B cell (primary cell): ENCODE data around the gene GASK1A. TPM values are rescaled to one million over a fixed set of nuclear protein-coding genes. Genes with fewer than 3 reads are reported as not detected.
"Not testable (repeated sequence)": the region's sequence is repeated elsewhere in the genome, so short reads cannot be mapped to it uniquely, and the experiment has no call there.

Experiments used
- ATAC-seq: fragments of 200-7000 bp; cut with Tn5 transposase; one replicate; pipeline ENCODE4 v1.10.0; 2021; ENCODE audit warnings: low read depth, mild to moderate bottlenecking, moderate number of reproducible peaks, moderate library complexity
- CTCF ChIA-PET: fragments of 350-600 bp; sonication (Branson Sonifier 250); formaldehyde crosslinking; loops from one replicate; lab custom pipeline; 2021; ENCODE audit warnings: antibody characterized with exemption, inconsistent platforms; lab: Charles Lee
- POLR2A ChIA-PET: fragments of 350-600 bp; sonication (Branson Sonifier 250); formaldehyde crosslinking; loops from one replicate; lab custom pipeline; 2021; ENCODE audit warnings: antibody characterized with exemption; lab: Charles Lee
- DNase-seq: peaks from one replicate; pipeline ENCODE4 v3.0.0; 2013
- H2AFZ ChIP-seq: 2 replicates; pipeline ENCODE4 v1.6.1; 2012; ENCODE audit warnings: mild to moderate bottlenecking, low read depth, low read length; ENCODE audit not compliant: insufficient read depth, poor library complexity, severe bottlenecking
- H3K27ac ChIP-seq, 2 donors: 1 replicate in 1 of 2; 2 replicates in 1 of 2; pipeline ENCODE4 v1.5.1; 2012 to 2013; ENCODE audit warnings: low read length in 2 of 2, mild to moderate bottlenecking in 2 of 2, moderate library complexity in 1 of 2
- H3K27me3 ChIP-seq, 4 experiments: fragments of 200-600 bp in 1 of 4; sonication (generic) in 1 of 4; replicated peaks in 1 of 4; 1 replicate in 2 of 4; 2 replicates in 2 of 4; pipeline versions ENCODE4 v1.6.1 to v1.7.0; 2013 to 2016; ENCODE audit warnings: low read length in 3 of 4, mild to moderate bottlenecking in 2 of 4, mixed read lengths in 1 of 4, moderate library complexity in 1 of 4; ENCODE audit not compliant: insufficient read depth in 4 of 4, control insufficient read depth in 3 of 4; ENCODE audit errors: control extremely low read depth in 1 of 4
- H3K36me3 ChIP-seq, 2 experiments: replicated peaks in 1 of 2; 1 replicate in 1 of 2; 2 replicates in 1 of 2; pipeline versions ENCODE4 v1.6.1 to v1.7.1; 2013; ENCODE audit warnings: low read length in 1 of 2; ENCODE audit not compliant: insufficient read depth in 2 of 2, control insufficient read depth in 1 of 2; ENCODE audit errors: control extremely low read depth in 1 of 2, extremely low read depth in 1 of 2
- H3K4me1 ChIP-seq, 2 donors: fragments of 200-600 bp in 1 of 2; sonication (generic) in 1 of 2; 1 replicate in 1 of 2; 2 replicates in 1 of 2; pipeline versions ENCODE4 v1.5.1 to v1.6.1; 2013 to 2017; ENCODE audit warnings: low read length in 2 of 2; ENCODE audit not compliant: control insufficient read depth in 2 of 2, insufficient read depth in 2 of 2
- H3K4me2 ChIP-seq: replicated peaks from 2 replicates; pipeline ENCODE3; 2012; ENCODE audit warnings: mild to moderate bottlenecking, low read depth, low read length; ENCODE audit not compliant: poor library complexity, severe bottlenecking
- H3K4me3 ChIP-seq, 5 experiments: fragments of 200-600 bp in 1 of 5; sonication (generic) in 1 of 5; 1 replicate in 3 of 5; 2 replicates in 2 of 5; pipeline versions ENCODE4 v1.5.1 to v1.7.0; 2011 to 2016; ENCODE audit warnings: low read length in 4 of 5, mild to moderate bottlenecking in 4 of 5, low read depth in 2 of 5, control low read depth in 1 of 5, moderate library complexity in 1 of 5; ENCODE audit not compliant: insufficient read depth in 1 of 5; ENCODE audit errors: control extremely low read depth in 1 of 5, extremely low read depth in 1 of 5
- H3K79me2 ChIP-seq: fragments of 200-600 bp; sonication (generic); one replicate; pipeline ENCODE4 v1.6.0; 2016; ENCODE audit warnings: low read length; ENCODE audit not compliant: control insufficient read depth, insufficient read depth
- H3K9ac ChIP-seq: fragments of 200-600 bp; sonication (generic); 2 replicates; pipeline ENCODE4 v1.6.1; 2017; ENCODE audit warnings: mild to moderate bottlenecking, low read length, moderate library complexity
- H3K9me3 ChIP-seq, 3 donors: one replicate each; pipeline versions ENCODE4 v1.6.1 to v1.7.1; 2013; ENCODE audit warnings: low read length in 2 of 3; ENCODE audit not compliant: control insufficient read depth in 2 of 3, insufficient read depth in 1 of 3; ENCODE audit errors: control extremely low read depth in 1 of 3
- H4K20me1 ChIP-seq: 2 replicates; pipeline ENCODE4 v1.6.0; 2012; ENCODE audit warnings: mild to moderate bottlenecking, low read length; ENCODE audit not compliant: insufficient read depth, control insufficient read depth, poor library complexity, severe bottlenecking
- H3K27ac Mint-ChIP-seq: one replicate; pipeline ENCODE4 v1.8.0; 2021; ENCODE audit warnings: mixed read lengths
- H3K27me3 Mint-ChIP-seq: one replicate; pipeline ENCODE4 v1.8.0; 2021; ENCODE audit warnings: mixed read lengths
- H3K4me1 Mint-ChIP-seq: one replicate; pipeline ENCODE4 v1.8.0; 2021; ENCODE audit warnings: mixed read lengths
- H3K4me3 Mint-ChIP-seq: one replicate; pipeline ENCODE4 v1.8.0; 2021; ENCODE audit warnings: mixed read lengths
- H3K9me3 Mint-ChIP-seq: one replicate; pipeline ENCODE4 v1.8.0; 2022; ENCODE audit warnings: mixed read lengths; ENCODE audit not compliant: insufficient read depth
- EZH2 ChIP-seq: IDR thresholded peaks from 2 replicates; pipeline ENCODE4 v1.6.1; 2012; ENCODE audit warnings: borderline replicate concordance, low read depth, mild to moderate bottlenecking, moderate library complexity, low read length; ENCODE audit not compliant: insufficient read depth, poor library complexity, severe bottlenecking
- whole genome bisulfite sequencing: methylation state at CpG from one replicate; pipeline ENCODE4 v1.1.5; 2013; ENCODE audit warnings: missing lambda C conversion rate; ENCODE audit not compliant: insufficient coverage; 5-methylcytosine and 5-hydroxymethylcytosine counted together
- intact Hi-C: fragments of 100-400 bp; cut with micrococcal nuclease; formaldehyde crosslinking; loops from one replicate; pipeline ENCODE4 v1.10.0; 2022
- polyA plus RNA-seq: library from polyadenylated mRNA; depleted of rRNA; stranded (reverse); fragments of >200 nt; gene quantifications from 2 replicates; pipeline ENCODE4 v1.2.3, GENCODE V29; 2012
- total RNA-seq, 2 donors: library from RNA; stranded (reverse); fragments of 120-200 nt in 1 of 2; gene quantifications; 1 replicate in 1 of 2; 2 replicates in 1 of 2; pipeline versions ENCODE4 v1.2.3 to v1.2.4, GENCODE V29; 2013 to 2022
- TF ChIP-seq, protein P1 (sequence below): fragments of 200-600 bp; IDR thresholded peaks from one replicate; pipeline ENCODE4 v1.8.0; 2022; ENCODE audit warnings: antibody characterized with exemption, mild to moderate bottlenecking

Gene GASK1A
- total and polyA plus RNA-seq, 2 donors (not counting 1 experiment from before 2014, with no cell fraction given), result not detected

DNA sequence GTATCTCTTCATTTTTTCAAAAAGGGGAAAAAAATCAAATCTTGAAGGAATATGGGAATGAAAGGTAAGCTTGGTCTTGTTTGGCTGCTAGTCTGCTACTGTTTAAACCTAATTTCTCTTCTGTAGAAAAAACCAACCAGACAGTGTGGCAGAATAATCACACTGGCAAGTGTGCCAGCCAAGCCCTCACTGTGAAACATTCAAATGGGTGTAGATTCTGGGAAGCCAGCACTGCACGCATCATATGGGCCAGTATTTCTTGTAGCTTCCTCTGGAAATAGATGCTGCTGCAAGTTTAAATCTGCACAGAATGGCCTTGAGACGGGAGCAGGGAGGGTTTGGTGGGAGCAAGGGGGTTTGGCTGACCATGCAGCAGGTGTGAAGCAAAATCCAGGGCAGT lies 64.7 kb downstream of the GASK1A start:
- ChIA-PET POLR2A (no interaction called here), CTCF (no interaction called here)
- Histone ChIP-seq H3K9ac (no peak overlapping the region), H3K9me3 (peaks cover 2 to 29% (median 16%) of the 10 kb centered on the region in 3 donors), H3K4me1 (no peaks in the 10 kb centered on the region), H4K20me1 (no peaks in the 10 kb centered on the region), H3K36me3 (no peaks in the 10 kb centered on the region), H3K79me2 (no peaks in the 10 kb centered on the region), H3K27ac (no peak overlapping the region), H3K27me3 (peaks cover 0 to 3% (median 0%) of the 10 kb centered on the region in 4 experiments), H2AFZ (no peak overlapping the region), H3K4me3 (no peak overlapping the region), H3K4me2 (no peak overlapping the region)
- H3K9me3 Mint-ChIP-seq, result peaks cover 8% of the 10 kb centered on the region
- ATAC-seq (no peak), DNase-seq (no peak)
- intact Hi-C loops, result loop anchor here (5.0 kb wide), 1 partner anchor 399 kb away; no protein-coding TSS in a partner anchor
- H3K4me1 Mint-ChIP-seq, result no peaks in the 10 kb centered on the region
- H3K4me3 Mint-ChIP-seq, result no peak overlapping the region
- H3K27ac Mint-ChIP-seq, result no peak overlapping the region
- TF ChIP-seq, protein P1, sequence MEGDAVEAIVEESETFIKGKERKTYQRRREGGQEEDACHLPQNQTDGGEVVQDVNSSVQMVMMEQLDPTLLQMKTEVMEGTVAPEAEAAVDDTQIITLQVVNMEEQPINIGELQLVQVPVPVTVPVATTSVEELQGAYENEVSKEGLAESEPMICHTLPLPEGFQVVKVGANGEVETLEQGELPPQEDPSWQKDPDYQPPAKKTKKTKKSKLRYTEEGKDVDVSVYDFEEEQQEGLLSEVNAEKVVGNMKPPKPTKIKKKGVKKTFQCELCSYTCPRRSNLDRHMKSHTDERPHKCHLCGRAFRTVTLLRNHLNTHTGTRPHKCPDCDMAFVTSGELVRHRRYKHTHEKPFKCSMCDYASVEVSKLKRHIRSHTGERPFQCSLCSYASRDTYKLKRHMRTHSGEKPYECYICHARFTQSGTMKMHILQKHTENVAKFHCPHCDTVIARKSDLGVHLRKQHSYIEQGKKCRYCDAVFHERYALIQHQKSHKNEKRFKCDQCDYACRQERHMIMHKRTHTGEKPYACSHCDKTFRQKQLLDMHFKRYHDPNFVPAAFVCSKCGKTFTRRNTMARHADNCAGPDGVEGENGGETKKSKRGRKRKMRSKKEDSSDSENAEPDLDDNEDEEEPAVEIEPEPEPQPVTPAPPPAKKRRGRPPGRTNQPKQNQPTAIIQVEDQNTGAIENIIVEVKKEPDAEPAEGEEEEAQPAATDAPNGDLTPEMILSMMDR, result no peak
- TF ChIP-seq EZH2, result no peak
- peaks cover 15% of the 10 kb centered on the region for H3K27me3 Mint-ChIP-seq
- 100% methylated on average over 2 of the region's 2 CpGs for WGBS

DNA sequence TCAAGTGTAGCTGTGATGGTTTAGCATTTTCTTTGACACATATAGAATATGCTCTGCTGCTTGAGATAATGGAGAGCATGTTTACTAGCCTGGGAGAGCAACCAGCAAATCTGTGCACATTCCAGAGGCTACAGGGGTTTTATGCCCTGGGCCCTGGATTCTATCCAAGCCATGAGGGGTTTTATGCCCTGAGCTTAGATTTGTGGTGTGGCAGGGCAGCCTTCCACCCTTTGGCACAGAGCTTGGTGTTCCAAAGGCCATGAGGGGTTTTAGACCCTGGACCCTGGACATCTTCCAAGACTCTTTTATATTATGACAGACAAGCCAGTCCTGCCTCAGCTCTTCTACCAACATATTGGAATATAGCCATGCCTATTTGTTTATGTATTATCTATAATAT lies 66.0 kb downstream of the GASK1A start:
- H4K20me1 ChIP-seq, H3K79me2 ChIP-seq, CTCF ChIA-PET, H3K4me3 Mint-ChIP-seq, H3K27ac ChIP-seq, H3K4me2 ChIP-seq, H2AFZ ChIP-seq, H3K4me1 Mint-ChIP-seq, H3K4me1 ChIP-seq, intact Hi-C loops, H3K27ac Mint-ChIP-seq, ATAC-seq, POLR2A ChIA-PET, DNase-seq, H3K4me3 ChIP-seq, H3K36me3 ChIP-seq, H3K9ac ChIP-seq, H3K27me3 ChIP-seq: not testable (repeated sequence)
- peaks cover 2 to 29% (median 26%) of the 10 kb centered on the region in 3 donors for H3K9me3 ChIP-seq
- Mint-ChIP-seq H3K27me3 (peaks cover 15% of the 10 kb centered on the region), H3K9me3 (peaks cover 10% of the 10 kb centered on the region)
